SKM-1 (cell line): ENCODE data around the gene CMKLR1.

ENCODE experiments used
- DNase-seq: peaks from one replicate; lab custom pipeline; 2025; ENCODE audit not compliant: unreplicated experiment; lab: John Stamatoyannopoulos, UW

CMKLR1 gene

DNA sequence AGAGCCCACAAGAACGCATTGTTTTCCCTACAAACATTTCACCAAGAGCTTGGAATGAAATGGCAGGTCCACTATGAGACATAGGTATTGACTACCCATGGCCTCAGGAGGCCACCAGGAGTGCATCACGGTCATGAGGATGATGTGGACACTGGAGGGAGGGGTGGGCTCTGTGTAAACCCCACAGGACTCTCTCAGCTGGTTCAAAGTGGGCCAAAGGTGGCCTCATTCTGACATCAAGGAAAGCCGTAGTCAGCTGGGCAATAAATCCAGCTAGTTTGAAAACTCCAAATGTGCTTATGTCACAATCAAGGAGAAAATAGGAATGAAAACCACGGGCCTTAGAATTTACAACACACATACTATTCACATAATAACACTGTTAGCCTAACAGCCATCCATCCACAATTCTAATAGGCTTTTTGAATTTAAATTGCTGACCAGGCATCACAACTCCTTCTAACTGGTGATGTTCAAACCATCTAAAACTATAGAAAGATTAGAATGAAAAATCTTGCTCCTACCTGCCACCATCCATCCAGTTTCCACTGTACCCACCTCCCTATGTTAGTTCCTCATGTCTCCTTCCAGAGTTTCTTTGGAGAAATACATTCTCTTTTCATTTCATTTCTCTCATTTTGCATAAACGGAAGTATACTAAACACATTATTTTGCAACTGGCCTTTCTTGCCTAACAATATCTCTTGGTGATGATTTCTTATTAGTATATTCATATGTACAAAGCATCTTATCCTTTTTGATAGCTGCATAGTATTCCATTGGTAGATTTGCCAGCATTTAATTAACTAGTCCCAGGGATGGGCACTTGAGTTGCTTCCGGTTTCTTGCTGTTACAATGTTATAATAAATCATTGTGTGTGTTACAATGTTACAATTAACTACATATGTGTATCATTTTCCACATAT is 21.5 kb downstream of the CMKLR1 start:
- DNase-seq = no peak

DNA sequence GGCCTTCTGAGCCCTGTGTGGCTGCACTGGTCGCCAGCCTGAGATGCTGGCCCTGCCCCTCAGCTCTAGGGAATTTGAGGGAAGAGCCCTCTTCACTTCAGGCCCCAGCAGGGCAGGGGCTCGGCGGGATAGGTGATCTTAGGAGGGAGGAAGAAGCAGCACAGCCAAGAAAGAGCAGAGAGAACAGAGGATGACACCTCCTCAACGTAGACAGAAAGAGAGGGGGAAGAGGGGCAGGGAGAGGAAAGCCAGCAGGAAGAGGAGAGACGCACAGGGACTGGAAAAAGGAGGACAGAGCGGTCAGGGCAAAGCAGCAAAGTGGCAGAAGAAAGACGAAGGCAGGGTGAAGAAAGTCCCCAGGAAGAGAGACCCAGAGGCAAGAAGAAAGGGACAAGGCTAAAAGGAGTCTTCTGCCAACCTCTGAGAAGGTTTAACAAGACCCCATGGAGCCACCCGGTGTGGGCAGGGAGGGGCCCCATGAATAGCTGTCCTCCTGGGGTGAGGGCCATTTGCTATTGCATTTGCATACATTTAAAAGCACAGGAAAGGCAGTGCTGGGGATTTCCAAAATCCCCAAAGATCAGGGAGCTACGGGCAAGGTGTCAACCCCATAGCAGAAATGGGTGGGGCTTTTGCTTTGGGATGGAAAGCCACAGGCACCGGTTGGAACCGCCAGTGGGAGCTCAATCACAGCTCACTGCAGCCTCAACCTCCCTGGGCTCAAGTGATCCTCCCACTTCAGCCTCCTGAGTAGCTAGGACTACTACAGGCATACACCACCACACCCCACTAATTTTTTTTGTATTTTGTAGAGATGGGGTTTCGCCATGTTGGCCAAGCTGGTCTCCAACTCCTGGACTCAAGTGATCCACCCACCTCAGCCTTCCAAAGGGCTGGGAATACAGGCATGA is 22.7 kb downstream of the CMKLR1 start:
- no peak for DNase-seq

GRCh38 chr12:108315486-108316105 is 23.5 kb downstream of the CMKLR1 start:
- no peak for DNase-seq

DNA sequence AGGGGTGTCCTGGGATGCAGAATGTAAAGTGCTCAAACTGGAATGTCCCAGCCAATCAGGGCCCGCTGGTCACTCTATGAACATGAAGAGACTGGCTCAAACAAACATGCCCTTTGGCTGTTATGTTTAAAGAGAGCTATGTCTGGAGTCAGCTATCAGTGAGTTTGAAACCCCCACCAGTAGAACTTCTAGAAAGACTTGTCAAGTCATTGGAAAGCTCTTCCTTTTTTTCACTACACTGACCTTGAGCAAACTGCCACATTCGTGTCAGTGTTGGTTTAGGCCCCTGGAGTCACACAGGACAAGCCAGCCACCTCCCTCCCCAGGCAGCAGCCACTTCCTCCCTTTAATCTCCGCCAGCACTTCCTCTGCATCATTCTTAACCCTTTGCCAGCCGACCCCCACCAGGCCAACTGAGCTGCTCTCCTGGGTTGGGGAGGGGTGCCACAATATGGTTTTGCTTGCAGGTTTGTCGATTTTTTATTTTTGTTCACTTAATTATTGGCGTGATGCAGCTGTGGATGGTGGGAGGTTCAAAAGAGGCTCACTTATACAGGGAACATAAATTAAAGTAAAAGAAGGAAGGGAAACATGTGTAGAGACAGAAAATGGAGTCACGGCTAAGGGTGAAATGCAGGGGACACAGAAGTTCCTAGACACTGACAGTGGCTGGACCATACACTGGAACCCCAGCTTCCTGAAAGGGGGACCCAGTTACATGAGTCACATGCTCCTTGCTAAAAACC is 25.3 kb downstream of the CMKLR1 start:
- peak; percentile 58 for DNase-seq

DNA sequence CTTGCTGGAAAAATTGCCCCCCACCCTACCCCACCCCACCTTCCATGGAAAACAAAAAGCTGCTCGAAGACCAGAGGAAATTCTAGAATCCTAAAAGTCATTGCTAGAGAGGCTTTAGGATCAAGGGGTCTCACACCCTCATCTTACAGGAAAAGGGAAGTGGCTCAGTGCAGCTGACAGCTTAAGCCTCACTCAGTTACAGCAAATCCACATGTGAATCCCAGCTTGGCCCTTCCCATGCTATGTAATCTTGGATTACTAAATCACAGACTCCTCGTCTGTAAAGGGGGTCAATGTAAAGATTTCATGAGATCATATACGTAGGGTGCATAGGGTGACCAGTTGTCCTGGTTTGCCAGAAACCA is 25.9 kb downstream of the CMKLR1 start:
- no peak for DNase-seq

- DNase-seq = no peak
Observed at GRCh38 chr12:108312693-108313189, 26.4 kb downstream of the CMKLR1 start.

GRCh38 chr12:108312073-108312659 is 26.9 kb downstream of the CMKLR1 start:
- DNase-seq = no peak

DNA sequence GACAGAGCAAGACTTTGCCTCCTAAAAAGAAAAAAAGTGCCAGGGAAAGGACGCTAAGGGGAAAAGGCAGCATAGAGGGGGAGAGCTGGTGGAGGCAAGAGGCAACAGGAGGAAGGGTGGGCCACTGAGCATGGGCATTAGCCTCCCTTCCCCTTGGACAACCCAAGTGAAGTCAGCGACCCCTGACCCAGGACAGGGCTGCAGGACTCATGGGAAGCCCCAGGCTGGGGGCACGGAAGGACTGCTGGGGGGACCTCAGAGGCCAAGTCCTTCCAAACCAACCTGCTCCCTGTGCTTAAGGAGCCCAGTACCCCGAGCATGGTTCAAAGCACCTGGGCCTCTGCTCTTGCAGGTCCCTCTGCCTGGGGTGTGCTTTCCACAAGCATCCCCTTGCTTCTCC is 27.5 kb downstream of the CMKLR1 start:
- no peak for DNase-seq

- no peak for DNase-seq
Observed at GRCh38 chr12:108310489-108310888, 28.6 kb downstream of the CMKLR1 start.

- DNase-seq = no peak
Observed at GRCh38 chr12:108309674-108310312, 29.3 kb downstream of the CMKLR1 start.

GRCh38 chr12:108308395-108309085 is 30.6 kb downstream of the CMKLR1 start:
- no peak for DNase-seq

- DNase-seq = no peak
Observed at GRCh38 chr12:108307006-108307405, 32.1 kb downstream of the CMKLR1 start.

DNA sequence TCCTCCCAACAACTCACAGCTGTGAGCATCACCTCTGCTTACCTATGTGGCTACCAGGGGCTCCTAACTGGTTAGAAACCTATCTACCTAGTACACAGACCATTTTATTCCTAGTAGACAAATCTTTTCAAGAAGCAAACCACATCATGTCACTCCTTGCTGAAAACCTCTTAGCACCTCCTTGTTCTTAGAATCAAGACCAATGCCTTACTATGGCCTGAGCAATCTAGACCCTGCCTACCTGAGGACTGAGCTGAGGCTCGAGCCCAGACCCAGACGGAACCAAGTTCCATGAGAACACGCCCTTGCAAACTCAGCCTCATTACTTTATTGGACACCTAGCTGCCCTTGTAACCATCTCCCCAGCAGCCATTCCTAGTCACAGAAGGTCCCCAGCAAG is 32.6 kb downstream of the CMKLR1 start:
- DNase-seq = no peak

- DNase-seq = no peak
Observed at GRCh38 chr12:108305991-108306501, 33.1 kb downstream of the CMKLR1 start.

DNA sequence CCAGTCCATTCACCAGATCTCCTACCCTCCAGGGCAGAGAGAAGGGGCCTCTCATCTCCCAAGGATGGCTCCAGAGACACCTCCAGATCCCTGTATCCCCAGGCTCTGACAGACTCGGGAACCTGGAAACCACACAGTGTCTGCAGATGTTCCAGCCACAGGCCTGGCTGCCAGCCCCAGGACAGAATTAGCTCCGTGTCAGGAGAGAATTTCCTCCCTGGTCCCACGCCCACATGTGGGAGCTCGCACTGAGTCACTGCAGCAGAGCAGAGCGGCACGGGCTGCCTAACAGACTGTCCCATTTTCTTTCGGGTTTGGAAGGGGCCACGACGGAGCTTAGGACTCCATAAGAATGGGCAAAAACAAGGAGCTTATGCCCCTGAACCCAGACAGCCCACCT is 33.6 kb downstream of the CMKLR1 start:
- DNase-seq = no peak

- DNase-seq = no peak
Observed at GRCh38 chr12:108304633-108305032, 34.5 kb downstream of the CMKLR1 start.

DNA sequence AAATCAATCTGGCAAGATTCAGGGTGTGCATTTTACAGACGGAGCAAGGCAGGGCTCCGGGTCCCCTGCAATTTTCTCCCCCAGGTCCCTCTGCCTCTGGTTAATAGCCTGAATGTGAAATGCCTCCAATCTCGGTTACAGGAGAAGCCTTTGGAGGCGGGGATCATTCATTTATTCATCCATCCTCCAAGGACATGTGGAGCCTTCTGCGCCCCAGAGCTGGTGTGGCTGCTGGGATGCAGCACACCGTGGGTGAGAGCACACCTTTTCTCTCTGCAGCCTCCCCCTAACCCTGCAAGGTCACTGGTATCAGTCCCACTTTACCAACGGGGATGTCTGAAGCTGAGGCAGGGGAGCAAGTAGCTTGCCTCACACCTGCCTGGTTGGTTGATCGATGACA is 35.4 kb downstream of the CMKLR1 start:
- no peak for DNase-seq

DNA sequence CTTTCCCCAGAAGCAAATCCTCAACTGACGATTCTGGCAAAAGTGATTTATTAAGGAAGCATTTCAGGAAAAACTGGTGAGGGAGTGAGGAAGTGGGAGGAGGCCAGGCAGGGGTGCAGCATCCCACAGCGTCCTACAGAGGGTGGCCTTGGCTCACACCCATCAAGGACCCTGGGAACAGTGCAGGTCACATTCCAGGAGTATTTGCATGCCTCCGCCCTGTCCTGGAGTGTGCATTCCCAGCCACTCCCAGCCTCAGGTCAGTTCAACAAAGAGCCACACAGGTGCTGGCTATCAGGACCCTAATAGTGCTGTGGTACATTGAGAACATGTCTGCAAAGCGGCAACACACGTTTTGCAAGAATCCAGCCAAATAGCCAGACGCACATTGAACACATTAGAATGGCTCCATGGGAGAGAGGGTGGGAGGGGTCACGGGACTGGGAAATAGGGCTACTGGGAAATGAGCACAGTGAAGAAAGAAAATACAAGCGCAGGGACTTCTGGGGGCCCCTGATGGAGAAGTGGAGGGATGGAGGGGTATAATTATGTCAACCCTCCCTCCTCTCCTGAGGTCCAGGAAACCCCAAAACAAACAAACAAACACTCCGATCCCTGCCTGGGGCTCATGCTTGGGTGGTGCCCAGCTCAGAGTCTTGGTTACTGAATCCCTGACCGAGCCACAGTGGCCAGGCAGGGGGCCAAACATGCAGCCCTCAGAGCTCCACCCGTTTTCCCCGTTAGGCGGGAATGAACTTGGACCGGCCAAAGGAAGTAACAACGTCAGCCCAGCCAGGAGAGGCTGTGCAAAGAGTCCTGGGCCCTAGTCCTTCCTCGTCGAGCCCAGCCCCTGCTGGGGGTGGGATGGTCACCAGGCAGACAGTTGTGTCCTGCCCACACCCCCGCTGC is 36.5 kb downstream of the CMKLR1 start:
- no peak for DNase-seq
